Stimulated activated CD4-positive, alpha-beta T cell treated with anti-CD3 and anti-CD28 coated beads, Interleukin-1b, Interleukin-23, amount 100 ng/mL, for 1 hour (primary cell): ENCODE measurements around the gene CEBPG.

Experiments used
- DNase-seq, 2 donors: peaks; one replicate each; pipeline ENCODE4 v3.0.0-alpha.2; 2020; ENCODE audit warnings: low read depth in 2 of 2

The CEBPG gene

DNA sequence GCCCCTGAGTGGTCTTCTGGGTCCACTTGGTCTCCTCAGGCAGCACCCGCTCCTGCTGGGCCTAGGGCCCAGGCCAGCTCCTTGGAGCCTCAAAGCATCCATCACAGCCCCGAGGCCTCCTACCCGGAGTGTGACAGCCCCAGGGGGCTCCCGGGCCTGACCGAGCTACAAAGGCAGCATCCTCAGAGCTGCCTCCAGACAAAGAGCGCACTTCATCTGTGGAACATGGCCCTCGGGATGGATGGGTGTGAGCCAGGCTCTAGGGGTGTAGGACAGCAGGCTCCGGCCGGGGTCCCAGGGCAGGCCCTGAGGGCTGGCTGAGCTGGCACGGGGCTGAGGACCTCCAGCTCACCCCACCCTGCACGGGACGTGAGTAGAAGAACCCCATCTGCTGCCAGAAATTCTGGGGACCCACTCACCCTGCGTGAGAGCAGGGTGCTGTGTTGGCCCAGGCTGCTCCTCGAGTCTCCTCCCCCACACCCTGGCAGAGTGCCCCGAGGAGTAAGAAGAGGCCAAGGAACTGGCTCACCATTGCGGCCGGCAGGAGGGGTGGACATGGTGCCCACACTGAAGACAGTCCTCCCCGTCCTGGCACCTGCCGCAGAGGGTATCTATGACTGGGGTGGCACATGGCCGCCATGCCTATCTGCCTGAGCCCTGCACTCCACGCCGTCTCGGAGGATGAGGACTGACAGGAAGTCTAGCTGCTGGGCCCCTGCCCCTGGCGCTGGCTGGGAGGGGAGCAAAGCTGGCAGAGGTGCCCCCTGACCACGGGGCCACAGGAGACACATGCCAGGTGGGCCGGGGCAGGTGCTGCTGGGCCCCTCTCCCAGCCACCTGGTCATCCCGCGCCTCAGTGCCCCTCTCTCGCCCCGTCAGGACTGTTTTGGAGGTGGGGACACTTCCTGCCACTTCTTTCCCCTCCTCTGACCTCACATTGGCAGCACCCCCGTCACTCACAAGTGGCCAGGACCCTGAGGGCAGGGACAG lies 22.3 kb downstream of the CEBPG start:
- no peak for DNase-seq

DNA sequence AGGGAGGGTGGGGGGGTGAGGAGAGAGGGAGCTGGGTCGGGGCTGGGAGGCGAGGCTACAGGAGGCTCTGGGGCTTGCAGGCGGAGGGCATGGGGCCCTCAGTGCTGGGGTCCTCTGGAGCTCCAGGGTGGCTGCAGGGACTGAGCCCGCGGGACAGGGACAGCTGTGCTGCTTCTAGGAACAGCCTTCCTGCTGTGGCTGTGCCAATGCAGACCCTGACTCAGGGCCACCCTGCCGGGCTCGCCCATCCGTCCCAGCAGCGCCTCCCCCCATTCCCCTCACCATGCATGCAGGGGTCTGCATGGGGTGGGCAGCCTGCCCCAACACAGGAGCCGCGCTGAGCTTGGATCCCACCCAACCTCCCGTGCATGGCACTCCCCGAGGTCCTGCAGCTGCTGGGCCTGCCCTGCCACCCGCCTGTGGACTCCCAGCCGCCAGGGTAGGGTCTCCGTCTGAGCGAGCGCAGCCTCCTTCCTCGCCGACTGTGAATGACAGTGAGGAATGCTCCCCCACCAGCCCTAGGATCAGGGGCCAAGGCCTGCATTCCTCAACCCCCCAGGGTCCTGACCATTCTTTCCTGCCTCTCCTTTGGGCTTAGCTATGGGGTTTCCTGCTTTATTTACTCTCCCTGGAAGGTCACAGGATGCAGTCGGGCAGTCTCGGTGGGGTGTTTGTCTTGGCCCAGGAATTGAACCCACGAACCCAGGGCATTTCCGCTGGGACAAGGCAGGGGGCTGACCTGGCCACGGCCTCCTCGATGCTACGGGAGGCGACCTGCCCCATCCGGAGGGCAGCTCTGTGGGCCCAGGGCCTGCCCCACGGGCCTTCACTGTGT lies 23.4 kb downstream of the CEBPG start:
- no peak for DNase-seq

DNA sequence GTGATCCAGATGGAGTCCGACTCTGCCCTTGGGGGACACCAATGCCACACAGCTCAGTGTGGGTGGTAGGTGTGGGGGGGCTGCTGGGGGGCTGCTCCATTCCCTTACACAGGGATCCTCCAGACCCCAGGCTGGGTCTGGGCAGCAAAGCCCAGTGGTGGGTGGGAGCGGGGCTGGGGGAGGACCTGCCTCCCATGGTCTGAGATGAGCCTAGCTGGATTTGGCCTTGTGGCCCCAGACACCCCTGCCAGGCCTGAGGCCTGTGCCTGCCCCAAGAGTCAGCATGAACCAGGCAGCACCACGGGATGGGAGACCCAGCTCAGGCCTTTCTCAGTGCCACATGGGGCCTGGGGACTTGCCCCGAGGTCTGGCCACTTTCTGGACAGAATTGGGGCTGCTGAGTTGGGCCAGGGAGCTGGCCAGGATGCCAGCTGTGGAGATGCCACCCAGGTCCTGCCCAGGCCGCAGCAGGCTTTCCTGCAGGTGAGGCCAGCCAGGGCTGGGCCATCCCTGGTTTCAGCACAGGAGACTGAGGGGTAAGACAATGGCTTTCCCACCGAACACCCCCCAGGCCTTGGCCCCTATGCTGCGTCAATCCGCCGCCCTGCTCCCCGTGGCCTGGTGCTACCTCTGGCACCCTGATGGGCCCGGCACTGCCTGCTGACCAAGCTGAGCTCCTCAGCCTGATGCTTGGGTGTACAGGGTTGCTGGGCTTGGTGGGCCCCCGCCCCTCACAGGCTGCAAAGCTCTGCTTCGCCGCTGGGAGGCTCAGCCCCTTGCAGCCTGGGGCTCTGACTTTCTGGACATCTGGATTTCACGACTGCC lies 24.2 kb downstream of the CEBPG start:
- DNase-seq: no peak

DNA sequence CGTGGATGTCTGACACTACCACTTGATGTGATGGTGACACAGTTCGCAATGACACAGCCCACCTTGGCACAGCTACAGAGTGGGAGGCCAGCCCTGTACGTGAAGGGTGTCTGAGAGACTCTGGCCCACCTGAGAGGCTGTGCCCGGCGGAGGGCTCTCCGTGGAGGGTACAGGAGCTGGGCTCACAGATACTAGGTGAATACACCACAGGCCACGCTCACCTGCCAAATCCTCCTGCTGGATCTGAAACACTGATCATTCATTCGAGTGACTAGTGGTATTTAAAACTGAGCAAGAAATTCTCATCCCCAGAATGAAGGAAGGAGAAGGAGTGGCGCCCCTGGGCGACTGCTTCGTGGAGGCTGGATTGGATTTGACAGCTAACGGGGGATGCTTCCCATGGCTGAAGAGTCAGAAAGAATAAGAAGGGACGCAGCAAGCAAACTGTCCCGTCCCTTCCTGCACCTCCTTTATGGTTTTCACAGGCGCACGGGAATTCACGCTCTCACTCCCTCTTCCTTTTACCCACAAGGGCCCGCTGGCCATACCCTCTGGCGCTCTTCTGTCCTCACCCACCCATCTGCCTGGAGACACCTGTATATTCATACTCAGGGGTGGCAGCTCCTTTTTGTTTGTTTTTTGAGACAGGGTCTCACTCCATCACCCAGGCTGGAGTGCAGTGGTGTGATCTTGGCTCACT lies 25.0 kb downstream of the CEBPG start:
- DNase-seq: no peak

DNA sequence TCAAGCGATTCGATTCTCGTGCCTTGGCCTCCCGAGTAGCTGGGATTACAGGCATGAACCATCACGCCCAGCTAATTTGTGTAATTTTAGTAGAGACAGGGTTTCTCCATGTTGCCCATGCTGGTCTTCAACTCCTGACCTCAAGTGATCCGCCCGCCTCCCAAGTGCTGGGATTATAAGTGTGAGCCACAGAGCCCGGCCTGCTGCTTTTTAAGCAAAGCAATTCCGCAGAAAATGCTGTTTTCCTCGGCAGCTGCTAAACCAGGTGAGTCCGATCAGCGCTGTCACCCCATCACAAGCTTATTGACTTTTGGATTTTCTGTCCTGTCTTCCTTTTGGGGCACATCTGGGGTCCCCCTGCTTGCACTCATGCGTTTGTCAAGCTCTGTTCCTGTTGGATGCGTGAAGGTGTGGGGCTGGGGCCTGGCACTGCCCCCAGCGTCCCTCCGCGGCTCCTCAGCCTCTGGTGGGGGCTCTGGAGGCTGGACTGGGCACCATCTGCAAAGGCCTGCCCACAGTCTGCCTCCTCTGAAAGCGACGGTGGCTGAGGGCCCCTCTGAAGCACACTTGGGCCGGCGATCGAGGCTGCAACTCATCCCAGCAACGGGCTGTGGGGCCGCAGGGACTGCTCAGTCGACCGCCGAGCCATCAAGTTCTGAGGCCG lies 25.7 kb downstream of the CEBPG start:
- DNase-seq: no peak

DNA sequence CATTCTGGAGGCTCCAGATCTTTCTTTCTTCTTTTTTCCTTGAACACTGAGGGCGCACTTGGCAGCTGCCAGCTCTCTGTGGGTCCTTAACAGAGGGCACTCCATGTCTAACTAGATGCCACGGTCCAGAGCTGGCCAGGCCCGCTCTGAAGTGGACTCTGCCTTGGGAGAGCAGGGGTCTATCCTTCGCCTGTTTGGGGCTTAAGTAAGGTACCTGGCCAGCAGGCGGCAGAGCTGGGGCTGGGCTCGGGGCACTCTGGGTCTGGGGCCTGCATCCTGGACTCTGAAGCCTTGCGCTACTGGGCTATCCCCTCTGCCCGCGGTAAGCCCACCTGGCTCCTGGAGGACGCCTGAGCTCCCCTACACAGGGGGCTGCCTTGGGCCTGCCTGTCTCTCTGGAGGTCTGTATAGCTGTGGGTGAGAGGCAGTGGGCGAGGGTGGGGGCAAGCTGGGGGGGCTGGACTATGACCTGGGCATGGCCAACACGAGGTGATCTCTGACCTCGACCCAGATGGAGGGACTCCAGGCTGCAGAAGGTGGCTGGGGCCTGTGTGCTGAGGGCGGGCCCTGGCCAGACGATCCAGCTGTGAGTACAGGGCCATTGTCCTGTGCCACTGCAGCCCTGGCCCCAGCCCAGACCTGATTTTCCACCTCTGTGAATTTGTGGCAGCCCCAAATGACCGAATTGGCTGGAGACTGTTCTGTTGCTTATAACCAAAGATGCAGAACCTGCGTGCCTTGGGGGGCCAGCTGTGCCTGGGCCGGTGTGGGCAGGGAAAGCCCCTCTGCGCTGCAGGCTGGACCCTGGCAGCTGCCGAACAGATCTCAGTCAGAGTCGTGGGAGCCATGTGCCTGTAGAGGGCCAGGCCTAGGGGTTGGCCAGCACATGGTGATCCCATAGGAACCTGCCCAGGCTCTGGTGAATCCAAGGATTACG lies 26.5 kb downstream of the CEBPG start:
- DNase-seq: no peak

DNA sequence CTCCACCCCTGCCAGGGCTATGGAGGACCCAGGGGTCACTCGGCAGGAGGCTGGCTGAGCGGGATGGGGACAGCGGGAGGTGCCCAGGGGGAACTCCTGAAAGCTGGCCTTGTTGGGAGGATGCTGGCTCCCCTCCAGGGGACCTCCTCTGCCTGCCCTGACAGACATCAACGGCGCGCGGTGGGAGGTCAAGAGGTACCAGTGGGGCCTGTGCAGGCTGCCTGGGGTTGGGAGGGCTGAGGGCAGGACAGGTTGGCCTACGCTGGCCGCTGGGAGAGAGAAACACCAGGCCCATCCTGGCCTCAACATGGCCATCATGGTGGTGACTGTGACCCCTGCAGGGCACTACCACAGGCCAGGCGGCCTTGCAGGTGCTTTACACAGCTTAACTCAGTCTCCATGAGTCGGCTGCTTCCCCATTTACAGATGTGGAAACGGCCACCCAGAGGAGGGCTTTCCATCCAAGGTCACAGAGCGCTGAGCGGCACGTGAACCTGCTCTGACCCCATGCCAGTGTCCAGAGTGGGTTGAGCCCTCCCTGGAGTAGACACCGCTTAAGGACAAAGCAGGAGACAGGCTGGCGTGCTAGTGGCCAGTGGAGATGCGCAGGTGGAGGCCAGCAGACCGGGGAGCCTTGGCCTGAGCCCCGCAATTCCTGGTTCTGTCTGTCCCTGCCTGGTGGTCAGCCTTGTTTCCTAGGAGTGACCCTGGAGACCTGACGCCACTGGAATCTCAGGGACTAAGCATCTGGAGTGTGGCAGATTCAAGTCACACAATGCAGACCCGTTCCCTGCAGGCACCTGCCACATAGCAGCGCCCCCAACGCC lies 27.6 kb downstream of the CEBPG start:
- no peak for DNase-seq

DNA sequence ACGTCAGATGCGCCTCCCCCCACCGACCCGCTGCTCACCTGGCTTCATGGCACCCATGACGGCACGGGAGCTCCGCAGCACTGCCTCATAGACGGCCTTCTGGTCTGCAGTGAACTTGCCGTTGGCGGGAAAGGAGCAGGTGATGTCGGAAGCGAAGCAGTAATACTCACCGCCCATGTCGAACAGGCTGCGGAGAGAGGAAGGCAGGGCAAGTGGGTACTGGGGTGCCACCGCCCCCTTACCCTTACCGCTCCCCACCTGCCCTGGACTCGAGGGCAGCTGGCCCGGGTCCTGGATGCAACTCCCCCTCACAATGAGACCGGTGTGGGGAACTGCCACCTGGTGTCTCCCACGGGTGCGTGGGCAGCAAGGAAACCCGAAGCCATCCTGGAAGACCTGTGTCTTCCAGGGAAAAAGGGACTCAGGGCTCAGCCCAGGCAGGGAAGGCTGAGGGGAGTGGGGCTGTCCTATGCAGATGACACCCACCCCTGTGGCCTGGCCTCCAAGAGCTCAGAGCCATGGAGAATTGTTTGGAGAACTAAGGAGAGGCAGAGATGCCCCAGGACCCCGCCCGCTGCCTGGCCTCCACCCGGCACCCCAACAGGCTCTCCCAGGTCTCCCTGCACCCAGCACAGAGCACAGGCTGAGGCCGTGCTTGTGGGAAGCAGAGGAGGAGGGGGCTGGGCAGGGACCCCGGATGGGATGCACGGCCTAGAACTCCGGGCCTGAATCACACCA lies 28.3 kb downstream of the CEBPG start:
- no peak for DNase-seq

DNA sequence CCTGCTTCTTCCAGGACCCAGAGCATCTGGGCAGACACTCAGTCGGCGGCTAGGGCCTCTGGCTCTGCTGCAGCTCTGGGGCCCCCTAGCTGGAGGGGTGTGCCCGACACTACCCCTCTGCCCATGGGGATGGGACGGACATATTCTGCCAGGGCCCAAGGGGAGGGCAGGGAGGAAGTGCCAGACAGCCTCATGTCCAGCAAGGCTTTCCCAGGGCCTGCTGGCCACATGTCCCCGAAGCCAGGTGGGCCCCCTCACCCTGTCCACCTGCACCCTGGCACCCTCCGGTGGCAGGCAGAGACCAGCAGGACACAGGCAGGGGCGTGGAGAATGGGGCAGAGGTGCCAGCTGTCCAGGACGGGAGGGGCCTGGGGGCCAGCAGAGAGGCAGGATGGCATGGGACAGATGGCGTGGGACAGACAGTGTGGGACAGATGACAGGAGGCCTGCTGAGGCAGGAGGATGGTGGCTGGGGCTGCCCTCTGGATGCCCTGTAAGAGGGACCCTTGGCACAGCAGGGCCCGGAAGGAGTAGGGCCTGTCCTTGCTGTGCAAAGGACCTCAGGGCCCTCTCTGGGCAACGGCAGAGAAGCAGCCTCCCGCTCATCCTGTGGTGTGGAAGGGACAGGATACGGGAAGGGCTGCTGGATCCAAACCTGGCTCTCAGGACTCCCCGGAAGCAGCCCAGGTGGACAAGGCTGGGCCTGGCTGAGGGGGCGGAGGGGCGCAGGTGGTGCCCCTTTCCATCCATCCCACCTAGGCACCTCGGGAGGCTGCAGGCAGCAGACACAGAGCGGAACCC lies 29.1 kb downstream of the CEBPG start:
- DNase-seq: no peak

DNA sequence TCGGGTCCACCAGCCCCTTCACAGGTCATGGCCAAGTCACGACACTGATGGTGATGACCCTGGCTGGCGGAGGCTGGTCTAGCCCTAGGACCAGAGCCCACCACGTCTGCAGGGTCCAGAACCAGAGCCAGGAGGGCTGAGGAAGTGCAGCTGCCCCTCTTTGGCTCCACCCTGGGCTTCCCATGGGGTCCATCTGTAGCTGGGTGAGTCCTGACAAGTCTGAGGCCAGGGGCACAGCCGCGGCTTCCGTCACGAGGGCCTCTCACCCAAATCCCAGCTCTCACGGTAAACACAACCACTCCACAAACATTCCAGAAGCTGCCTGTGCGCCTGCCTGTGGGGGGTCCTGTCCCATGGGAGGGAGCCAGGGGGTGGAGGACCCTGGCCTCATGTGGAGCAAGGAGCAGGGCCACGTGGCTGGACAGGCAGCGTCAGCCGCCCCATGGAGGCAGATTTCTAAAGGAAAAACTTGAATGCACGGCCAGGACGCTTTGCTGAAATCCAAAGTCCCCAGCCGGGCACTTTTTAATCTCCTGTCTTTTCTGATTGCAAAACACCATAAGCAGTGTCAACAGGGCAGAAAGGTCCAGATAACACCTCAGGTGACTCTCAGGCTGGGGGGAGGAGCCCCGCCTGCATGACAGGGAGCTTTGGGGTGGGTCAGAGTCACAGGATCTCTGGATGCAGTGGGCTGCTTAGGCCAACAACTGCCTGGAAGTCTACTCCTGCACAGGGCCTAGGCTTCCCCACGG lies 29.9 kb downstream of the CEBPG start:
- DNase-seq: no peak

DNA sequence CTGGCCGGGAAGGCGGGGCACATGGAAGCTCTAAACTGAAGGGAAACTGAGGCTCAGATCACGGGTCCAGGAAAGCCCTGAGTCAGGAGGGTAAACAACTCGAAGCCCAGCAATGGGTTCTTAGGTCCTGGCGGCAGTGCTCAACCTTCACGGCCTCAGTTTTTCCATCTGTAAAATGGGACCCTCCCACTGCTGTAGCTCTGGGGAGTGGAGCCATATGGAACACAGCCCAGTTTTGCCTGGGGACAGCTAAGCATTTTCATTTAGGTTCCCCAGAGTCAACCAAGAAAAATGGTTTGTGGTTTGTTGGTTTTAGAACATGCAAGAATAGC lies 30.4 kb downstream of the CEBPG start:
- no peak for DNase-seq

DNA sequence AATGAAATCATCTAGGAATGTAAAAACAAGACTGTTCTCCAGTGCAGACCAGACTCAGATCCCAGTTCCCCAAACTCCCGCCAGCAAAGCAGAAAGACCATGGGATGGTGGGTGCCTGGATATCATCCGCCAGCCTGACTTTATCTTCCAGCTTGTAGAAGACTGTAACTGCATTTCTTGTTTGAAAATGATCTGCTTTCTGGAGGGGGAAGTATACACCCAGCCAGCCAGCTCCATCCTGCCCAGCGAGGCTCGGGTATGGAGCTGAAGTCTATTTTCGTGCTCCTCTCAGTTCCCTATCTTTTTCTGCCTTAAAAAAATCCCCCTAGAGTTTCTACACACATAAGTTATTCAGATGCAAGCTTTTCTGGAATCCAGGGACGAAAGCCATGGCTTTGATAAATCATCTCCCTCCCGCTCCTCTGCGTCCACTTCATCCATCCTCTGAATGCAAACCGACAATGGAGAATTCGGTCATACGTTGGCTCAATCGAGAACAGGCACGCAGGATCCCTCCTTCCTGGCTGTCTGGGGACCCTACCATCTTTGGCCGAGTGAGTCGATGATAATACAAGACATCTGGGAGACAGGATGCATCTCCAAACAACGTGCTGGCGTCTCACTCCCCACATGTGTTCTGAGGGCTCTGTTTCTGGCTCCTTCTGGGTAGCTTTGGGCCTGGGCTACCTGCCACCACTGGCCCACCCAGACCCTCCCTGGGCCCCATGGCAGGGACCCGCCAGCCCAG lies 31.2 kb downstream of the CEBPG start:
- no peak for DNase-seq

DNA sequence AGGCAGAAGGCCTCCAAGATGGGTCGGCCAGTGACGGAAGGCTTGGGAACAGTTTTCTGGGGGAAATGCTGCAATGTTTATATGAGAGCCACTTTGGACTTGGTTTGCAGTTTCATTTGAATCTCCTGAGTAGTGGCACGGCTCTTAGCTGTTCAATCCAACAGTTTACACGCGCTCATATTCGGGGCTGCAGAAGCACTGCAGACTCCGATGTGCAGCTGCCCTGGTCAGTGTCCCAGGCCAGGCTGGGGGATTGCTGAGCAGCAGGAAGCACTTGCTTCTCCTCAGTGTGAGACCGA lies 31.7 kb downstream of the CEBPG start:
- no peak for DNase-seq

DNA sequence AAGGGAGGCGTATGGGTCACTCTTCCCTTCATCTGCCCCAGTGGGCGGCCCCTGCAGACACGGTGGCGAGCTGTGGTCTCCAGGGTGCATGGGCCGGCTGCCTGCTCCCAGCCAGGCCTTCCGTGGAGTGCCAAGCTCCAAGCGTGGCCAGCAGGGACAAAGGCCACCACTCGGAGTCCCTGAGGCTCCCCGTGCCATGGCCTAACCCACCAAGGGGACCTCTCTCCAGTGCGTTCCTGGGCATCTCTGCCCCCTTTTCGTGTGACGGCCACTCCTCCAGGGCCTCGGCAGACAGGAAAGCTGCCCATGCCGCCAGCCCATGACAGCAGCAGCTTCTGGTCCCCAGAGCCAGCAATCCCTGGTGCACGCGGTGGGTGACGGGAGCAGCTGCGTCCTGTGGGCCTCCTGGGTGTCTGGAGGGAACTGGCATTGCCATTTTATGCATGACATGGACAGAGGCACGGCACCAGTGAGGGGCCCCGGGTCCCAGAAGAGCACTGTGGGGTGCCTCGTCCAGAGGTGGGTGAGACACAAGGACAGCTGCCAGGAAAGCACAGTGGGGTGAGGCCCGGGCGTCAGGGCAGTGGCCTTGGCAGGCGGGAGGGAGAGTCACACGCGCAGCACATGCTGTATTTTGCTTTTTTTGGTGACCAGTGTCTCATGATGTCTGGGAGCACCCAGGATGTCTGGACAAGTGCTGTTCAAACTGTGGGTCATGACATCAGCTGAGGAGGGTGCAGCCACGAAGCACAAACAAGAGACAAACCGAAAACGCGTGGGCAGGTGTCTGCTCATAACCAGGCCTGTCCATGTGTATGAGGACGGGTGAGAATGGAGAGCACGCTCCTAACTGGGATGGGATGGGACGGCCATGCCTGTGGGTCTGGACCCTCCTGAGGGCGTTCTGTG lies 32.3 kb downstream of the CEBPG start:
- DNase-seq: no peak
